ENCODE results near the gene ANO1.

DNA sequence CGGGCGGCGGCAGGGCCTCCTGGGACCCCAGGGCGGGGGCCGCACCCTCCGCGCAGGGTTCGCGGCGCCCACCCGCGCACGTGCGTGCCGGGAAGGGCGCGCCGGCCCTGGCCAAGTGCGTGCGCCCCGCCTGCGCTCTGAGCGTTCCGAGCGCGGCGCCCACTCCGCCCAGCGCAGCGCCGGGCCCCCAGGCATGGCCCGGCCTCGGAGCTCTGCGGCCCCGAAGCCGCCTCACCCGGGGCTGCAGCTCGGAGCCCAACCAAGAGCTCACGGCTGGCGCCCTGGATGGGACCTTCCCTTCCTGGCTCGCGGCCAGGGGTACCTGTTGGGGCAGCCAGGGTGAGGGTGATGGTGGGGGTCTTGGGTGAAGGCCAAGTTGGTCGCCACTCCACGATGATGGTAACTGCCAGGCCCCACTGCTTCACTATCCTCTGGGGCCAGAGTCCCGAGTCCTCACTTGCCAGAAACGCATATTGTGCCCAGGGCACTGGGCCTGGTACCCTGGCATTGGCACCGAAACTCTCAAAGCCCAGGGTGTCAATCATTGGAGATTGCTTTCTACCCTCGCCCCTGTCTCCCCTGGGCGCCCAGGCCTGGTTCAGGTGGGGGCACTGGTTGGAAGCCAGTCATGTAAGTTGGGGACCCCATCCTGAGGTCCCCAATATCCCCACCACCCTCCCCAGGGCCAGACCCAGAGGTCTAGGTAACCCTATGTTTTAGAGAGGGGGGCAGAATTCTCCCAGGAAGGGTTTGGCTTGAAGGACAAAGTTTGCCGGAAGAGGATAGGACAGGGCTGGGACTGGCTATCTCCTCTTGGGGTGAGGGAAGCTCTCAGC lies 882 bp downstream of the ANO1 start:
- TF ChIP-seq POLR2AphosphoS5 (IDR thresholded peaks at IDR 0.05; ENCODE audit: low read depth, low read length) (no peak), TAF1 (IDR thresholded peaks at IDR 0.05; ENCODE audit: low read depth, low read length) (no peak)

Measured in GM12891 (cell line).